Pancreas (tissue), 10 donors: Measurements from ENCODE around the gene DRD4. TPM values are rescaled to one million over a fixed set of nuclear protein-coding genes. Genes with fewer than 3 reads are reported as not detected.

Experiments used
- ATAC-seq, 4 donors: fragments of 200-7000 bp; cut with Tn5 transposase; one replicate each; pipeline versions ENCODE4 v1.8.0 to v1.9.1; 2020; ENCODE audit warnings: mild to moderate bottlenecking in 4 of 4, moderate library complexity in 4 of 4
- DNase-seq, 6 donors: peaks; one replicate each; pipeline ENCODE4 v3.0.0-alpha.2; 2020
- FAIRE-seq: peaks from 2 replicates; lab custom pipeline; 2012; peaks lifted over from hg19 to GRCh38; lab: Jason Lieb, UNC
- H3K27ac ChIP-seq, 4 donors: fragments of 200-600 bp; sonication (generic); 1 replicate in 3 of 4; 2 replicates in 1 of 4; pipeline versions ENCODE4 v1.5.0 to v1.8.0; 2020
- H3K27me3 ChIP-seq, 4 donors: fragments of 200-600 bp; one replicate each; pipeline ENCODE4 v1.8.0; 2021
- H3K36me3 ChIP-seq, 3 donors: fragments of 200-600 bp; sonication (generic) in 1 of 3; one replicate each; pipeline versions ENCODE4 v1.5.0 to v1.8.0; 2020 to 2021
- H3K4me1 ChIP-seq, 3 donors: fragments of 200-600 bp; one replicate each; pipeline ENCODE4 v1.8.0; 2021
- H3K4me3 ChIP-seq, 4 donors: fragments of 200-600 bp; sonication (generic) in 2 of 4; one replicate each; pipeline versions ENCODE4 v1.5.0 to v1.8.0; 2020 to 2021
- H3K9me3 ChIP-seq, 4 donors: fragments of 200-600 bp; one replicate each; pipeline ENCODE4 v1.8.0; 2021
- CTCF ChIP-seq, 4 donors: fragments of 200-600 bp; sonication (generic) in 3 of 4; IDR thresholded peaks; one replicate each; pipeline versions ENCODE4 v1.5.0 to v1.8.0; 2021; ENCODE audit warnings: antibody characterized with exemption in 4 of 4
- WGBS, 2 donors: extraction: QIAGEN DNeasy Blood & Tissue Kit; methylation state at CpG; one replicate each; pipeline ENCODE4 v1.1.7; 2013; 5-methylcytosine and 5-hydroxymethylcytosine counted together
- intact Hi-C, 3 donors: fragments of 100-400 bp; cut with DNase I; formaldehyde crosslinking; loops; one replicate each; pipeline versions ENCODE4 v1.11.1 to v1.14.2; 2022
- polyA plus RNA-seq, 2 donors: library from polyadenylated mRNA; stranded (reverse); fragments of 200-250 nt; gene quantifications; one replicate each; pipeline ENCODE4 v1.2.3, GENCODE V29; 2013
- total RNA-seq, 6 donors: library from RNA; stranded (reverse); fragmentation: NEBNext Ultra II Directional in 4 of 6; extraction: Animal tissue kit (Norgen Biotek cat#: 25700) in 4 of 6; gene quantifications; one replicate each; pipeline versions ENCODE4 v1.2.1 to v1.2.4, GENCODE V29; 2021 to 2023
- donor health status: healthy with polysubstance abuse.
- donor health status: DM: no; HTN: no; CAD: no; lungs with moderate emphysema.
- donor health status: DM: no; HTN: no; CAD: no.
- donor health status: control.
- donor health status: control.
- donor health status: Bipolar disorder and iron deficiency.
- donor health status: DM: yes; HTN: yes; CAD: no.
- donor health status: DM: no; HTN: no; CAD: no.
- donor health status: DM: no; HTN: no; CAD: no.
- donor health status: DM: yes; HTN: yes; CAD: no.

DRD4 gene
- total and polyA plus RNA-seq, 8 donors: 0.28 to 2.4 (median 0.79) TPM

GRCh38 chr11:605286-606129, 31.6 kb upstream of the DRD4 start:
- H3K36me3 ChIP-seq: peaks cover 4 to 79% (median 52%) of the 10 kb centered on the region in 3 donors
- H3K9me3 ChIP-seq: no peaks in the 10 kb centered on the region
- peak in 2 of 6 donors; percentile 12 to 63 for DNase-seq
- peak overlapping the region in 3 of 4 donors; percentile 8 to 13 (median 12) for H3K27ac ChIP-seq
- no peak for TF ChIP-seq CTCF (IDR thresholded peaks at IDR 0.05)
- FAIRE-seq: no peak
- 93 to 94% methylated on average over 33 of the region's 33 CpGs for WGBS, 2 donors
- intact Hi-C loops: no loop called here
- H3K4me1 ChIP-seq: no peaks in the 10 kb centered on the region
- no peak for ATAC-seq
- H3K27me3 ChIP-seq: no peaks in the 10 kb centered on the region
- H3K4me3 ChIP-seq: no peak overlapping the region

- peak; percentile 39 to 80 (median 78) for ATAC-seq
- no peak for FAIRE-seq
- Histone ChIP-seq H3K9me3 (no peaks in the 10 kb centered on the region), H3K36me3 (peaks cover 4 to 86% (median 54%) of the 10 kb centered on the region in 3 donors), H3K27ac (peak overlapping the region in 3 of 4 donors; percentile 8 to 13 (median 12)), H3K4me3 (no peak overlapping the region), H3K27me3 (no peaks in the 10 kb centered on the region), H3K4me1 (no peaks in the 10 kb centered on the region)
- peak; percentile 44 to 87 (median 69) for DNase-seq
- intact Hi-C loops: no loop called here
- TF ChIP-seq CTCF (IDR thresholded peaks at IDR 0.05): no peak
- WGBS, 2 donors: 72% methylated on average over 13 to 19 of the region's 19 CpGs
Observed at GRCh38 chr11:606245-606644, 30.8 kb upstream of the DRD4 start.

GRCh38 chr11:607020-607780, 29.9 kb upstream of the DRD4 start:
- Histone ChIP-seq H3K36me3 (peaks cover 4 to 87% (median 52%) of the 10 kb centered on the region in 3 donors), H3K4me3 (no peak overlapping the region), H3K27ac (no peak overlapping the region), H3K9me3 (no peaks in the 10 kb centered on the region), H3K27me3 (no peaks in the 10 kb centered on the region), H3K4me1 (no peaks in the 10 kb centered on the region)
- intact Hi-C loops: no loop called here
- peak in 2 of 6 donors; percentile 15 to 78 for DNase-seq
- no peak for TF ChIP-seq CTCF (IDR thresholded peaks at IDR 0.05)
- 90 to 91% methylated on average over 35 of the region's 35 CpGs for WGBS, 2 donors
- no peak for ATAC-seq
- no peak for FAIRE-seq

GRCh38 chr11:607971-608659, 29.0 kb upstream of the DRD4 start:
- Histone ChIP-seq H3K9me3 (no peaks in the 10 kb centered on the region), H3K4me3 (no peak overlapping the region), H3K4me1 (no peaks in the 10 kb centered on the region), H3K27ac (no peak overlapping the region), H3K36me3 (peaks cover 4 to 94% (median 59%) of the 10 kb centered on the region in 3 donors), H3K27me3 (no peaks in the 10 kb centered on the region)
- FAIRE-seq: no peak
- WGBS, 2 donors: 91 to 92% methylated on average over 44 to 45 of the region's 45 CpGs
- DNase-seq: peak in 2 of 6 donors; percentile 12 to 71
- intact Hi-C loops: no loop called here
- no peak for ATAC-seq
- no peak for TF ChIP-seq CTCF (IDR thresholded peaks at IDR 0.05)
